ENCODE results near the gene ARHGAP24. TPM values are rescaled to one million over a fixed set of nuclear protein-coding genes. Genes with fewer than 3 reads are reported as not detected.
A peak's percentile ranks its signal among the peaks of the same experiment; 100 is the strongest.

Gene ARHGAP24
- total and polyA plus RNA-seq, 9 donors = 6.6 to 16.7 (median 10.0) TPM

DNA sequence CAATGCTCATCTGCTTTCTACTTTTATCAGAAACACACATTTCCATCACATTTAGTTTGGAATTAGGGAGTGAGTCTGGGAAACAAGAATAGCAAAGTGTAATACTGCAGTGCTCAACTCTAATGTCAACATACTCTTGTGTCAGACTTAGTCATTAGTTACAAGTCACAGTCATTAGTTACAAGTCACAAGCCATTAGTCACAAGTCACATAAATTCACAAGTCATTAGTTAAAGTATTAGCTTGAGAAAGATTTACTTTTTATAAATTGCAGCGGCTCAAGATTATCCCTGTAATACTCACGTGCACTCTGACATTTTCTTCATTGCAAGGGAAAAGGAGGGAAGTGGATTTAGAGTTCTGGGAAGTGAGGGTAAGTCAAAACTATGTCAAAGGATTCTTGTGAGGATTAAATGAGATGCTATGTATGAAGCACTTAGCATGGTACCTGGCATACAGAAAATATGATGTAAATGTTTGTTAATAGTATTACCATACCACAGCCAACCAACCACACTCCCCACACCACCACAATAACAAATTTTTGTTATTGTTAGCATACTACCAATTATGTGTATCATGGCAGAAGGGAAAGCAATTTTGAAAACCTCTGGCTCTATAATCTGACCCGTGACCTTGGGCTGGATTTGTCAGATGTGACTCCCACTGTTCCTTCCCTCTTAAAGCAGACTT is 116.6 kb downstream of the ARHGAP24 start:
- intact Hi-C loops (cut with DNase I) = no loop called here
- Histone ChIP-seq H3K4me1 (ENCODE audit: insufficient read depth) (peaks cover 1% of the 10 kb centered on the region), H3K4me3 (no peak overlapping the region), H3K27ac (no peak overlapping the region), H3K36me3 (no peaks in the 10 kb centered on the region), H3K27me3 (no peaks in the 10 kb centered on the region), H3K9me3 (no peaks in the 10 kb centered on the region)
- TF ChIP-seq EP300 (IDR thresholded peaks at IDR 0.05) (no peak), POLR2A (IDR thresholded peaks at IDR 0.05) (no peak)
- TF ChIP-seq, protein P1, sequence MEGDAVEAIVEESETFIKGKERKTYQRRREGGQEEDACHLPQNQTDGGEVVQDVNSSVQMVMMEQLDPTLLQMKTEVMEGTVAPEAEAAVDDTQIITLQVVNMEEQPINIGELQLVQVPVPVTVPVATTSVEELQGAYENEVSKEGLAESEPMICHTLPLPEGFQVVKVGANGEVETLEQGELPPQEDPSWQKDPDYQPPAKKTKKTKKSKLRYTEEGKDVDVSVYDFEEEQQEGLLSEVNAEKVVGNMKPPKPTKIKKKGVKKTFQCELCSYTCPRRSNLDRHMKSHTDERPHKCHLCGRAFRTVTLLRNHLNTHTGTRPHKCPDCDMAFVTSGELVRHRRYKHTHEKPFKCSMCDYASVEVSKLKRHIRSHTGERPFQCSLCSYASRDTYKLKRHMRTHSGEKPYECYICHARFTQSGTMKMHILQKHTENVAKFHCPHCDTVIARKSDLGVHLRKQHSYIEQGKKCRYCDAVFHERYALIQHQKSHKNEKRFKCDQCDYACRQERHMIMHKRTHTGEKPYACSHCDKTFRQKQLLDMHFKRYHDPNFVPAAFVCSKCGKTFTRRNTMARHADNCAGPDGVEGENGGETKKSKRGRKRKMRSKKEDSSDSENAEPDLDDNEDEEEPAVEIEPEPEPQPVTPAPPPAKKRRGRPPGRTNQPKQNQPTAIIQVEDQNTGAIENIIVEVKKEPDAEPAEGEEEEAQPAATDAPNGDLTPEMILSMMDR (IDR thresholded peaks at IDR 0.05) = no peak
- no peak for DNase-seq
- whole genome bisulfite sequencing, 3 donors = 86 to 89% (median 87%) methylated on average over 3 of the region's 3 CpGs

DNA sequence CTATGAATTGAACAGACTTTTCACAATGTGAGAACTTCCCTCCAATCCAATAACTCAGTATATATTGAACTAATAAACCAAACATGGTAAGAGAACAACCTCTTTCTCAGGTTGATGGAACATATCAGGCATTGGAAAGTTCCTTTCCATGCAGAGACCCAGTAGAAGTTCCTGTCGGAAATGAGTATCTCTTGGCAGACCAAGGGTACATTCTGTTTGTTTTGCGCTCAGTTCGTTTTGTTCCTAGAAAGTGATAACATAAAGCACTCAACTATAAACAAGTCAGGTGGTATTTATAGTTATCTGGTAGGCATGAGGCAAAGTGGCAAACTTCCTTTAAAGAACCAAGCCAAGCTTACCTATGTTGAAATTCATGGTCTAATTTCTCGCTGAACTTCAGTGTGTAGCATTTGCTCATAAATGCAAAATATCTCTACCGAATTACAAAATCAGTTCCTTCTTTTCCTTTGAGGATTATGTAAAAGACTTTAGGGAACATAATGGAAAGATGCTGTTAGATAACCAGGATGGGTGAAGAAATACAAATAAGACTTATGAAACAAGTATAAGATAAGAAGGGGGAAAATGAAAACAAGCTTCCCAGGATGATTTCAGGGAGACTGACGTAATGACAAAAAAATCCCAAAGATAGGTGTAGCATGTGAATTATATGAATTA is 120.3 kb downstream of the ARHGAP24 start:
- intact Hi-C loops (cut with DNase I) = no loop called here

DNA sequence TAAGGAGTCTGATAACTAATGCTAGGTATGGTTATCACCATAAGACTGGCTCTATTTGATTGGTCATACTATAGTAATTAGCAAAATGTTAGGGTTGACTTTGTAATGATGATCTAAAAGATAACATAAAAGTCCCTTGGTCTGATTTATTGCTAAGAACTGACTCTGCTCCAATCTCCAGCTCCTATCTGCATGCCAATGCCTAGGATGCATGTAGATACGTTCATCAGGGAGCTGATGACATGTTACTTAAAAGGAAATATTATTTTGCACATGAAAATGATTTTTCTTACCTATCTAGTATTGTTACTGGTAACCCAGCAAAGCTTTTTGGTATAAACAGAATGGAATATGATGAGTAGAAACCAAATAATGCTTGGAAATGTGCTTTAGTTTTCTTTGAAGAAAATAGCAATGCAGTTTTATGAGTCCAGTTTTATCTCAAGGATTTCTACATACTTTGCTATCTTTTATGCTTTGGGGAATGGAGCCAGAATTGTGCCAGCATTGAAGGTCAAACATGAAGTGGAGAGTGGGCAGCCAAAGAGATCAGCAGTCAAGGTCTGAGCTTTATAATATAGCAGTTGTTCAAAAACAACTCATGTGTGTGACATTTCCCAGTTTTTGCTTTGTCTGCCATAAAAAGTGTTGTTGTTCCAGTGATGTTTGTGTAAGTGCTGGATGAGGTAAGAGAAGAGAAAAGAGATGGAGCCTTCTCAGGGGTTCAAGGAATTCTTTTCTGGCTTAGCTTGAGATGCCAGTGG is 121.0 kb downstream of the ARHGAP24 start:
- intact Hi-C loops (cut with DNase I) = no loop called here
- Histone ChIP-seq H3K9me3 (no peaks in the 10 kb centered on the region), H3K4me3 (no peak overlapping the region), H3K4me1 (ENCODE audit: insufficient read depth) (peaks cover 1% of the 10 kb centered on the region), H3K36me3 (no peaks in the 10 kb centered on the region), H3K27me3 (no peaks in the 10 kb centered on the region), H3K27ac (no peak overlapping the region)
- 23 to 38% (median 38%) methylated on average over 1 of the region's 1 CpG for WGBS, 3 donors
- TF ChIP-seq, protein P1 (IDR thresholded peaks at IDR 0.05) = no peak
- TF ChIP-seq POLR2A (IDR thresholded peaks at IDR 0.05) (no peak), EP300 (IDR thresholded peaks at IDR 0.05) (no peak)
- DNase-seq = peak in 1 of 5 donors; percentile 22

More for the DNA sequence above, 120.3 kb downstream of the ARHGAP24 start:
- Histone ChIP-seq H3K36me3 (no peaks in the 10 kb centered on the region), H3K4me3 (no peak overlapping the region), H3K4me1 (ENCODE audit: insufficient read depth) (peaks cover 1% of the 10 kb centered on the region), H3K27me3 (no peaks in the 10 kb centered on the region), H3K9me3 (no peaks in the 10 kb centered on the region), H3K27ac (no peak overlapping the region)
- TF ChIP-seq EP300 (IDR thresholded peaks at IDR 0.05) (no peak), POLR2A (IDR thresholded peaks at IDR 0.05) (no peak)
- TF ChIP-seq, protein P1 (IDR thresholded peaks at IDR 0.05) = no peak
- DNase-seq = no peak
- 40 to 58% (median 48%) methylated on average over 6 of the region's 6 CpGs for WGBS, 3 donors

DNA sequence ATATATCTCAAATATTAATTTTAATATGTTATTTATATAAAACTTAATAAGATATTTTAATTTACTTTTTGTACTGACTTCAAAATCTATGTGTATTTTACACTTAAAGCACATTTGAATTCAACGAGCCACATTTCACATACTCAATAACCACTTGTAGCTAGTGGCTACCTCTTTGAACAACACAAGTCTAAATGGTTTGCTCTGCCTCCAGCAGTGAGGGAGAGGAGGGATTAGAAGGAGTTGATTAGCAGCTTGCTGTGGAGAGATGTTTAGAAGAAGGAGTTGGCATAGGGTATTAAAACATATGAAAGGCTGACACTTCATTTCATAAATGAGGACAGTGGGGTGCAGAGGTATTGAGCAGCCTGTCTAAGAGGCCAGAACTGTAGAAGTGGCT is 124.0 kb downstream of the ARHGAP24 start:
- WGBS, 3 donors = 91 to 94% (median 94%) methylated on average over 1 of the region's 1 CpG
- no peak overlapping the region for H3K4me3 ChIP-seq
- intact Hi-C loops (cut with DNase I) = no loop called here
- TF ChIP-seq POLR2A (IDR thresholded peaks at IDR 0.05) = no peak
- TF ChIP-seq EP300 (IDR thresholded peaks at IDR 0.05) = no peak
- TF ChIP-seq, protein P1 (IDR thresholded peaks at IDR 0.05) = no peak
- H3K36me3 ChIP-seq = no peaks in the 10 kb centered on the region
- no peaks in the 10 kb centered on the region for H3K27me3 ChIP-seq
- H3K27ac ChIP-seq = no peak overlapping the region
- DNase-seq = no peak
- peaks cover 1% of the 10 kb centered on the region for H3K4me1 ChIP-seq (ENCODE audit: insufficient read depth)
- H3K9me3 ChIP-seq = no peaks in the 10 kb centered on the region

All from ovary (tissue), 9 donors.